Aorta (tissue), 5 donors: ENCODE measurements around the gene COX6B2. TPM values are rescaled to one million over a fixed set of nuclear protein-coding genes. Genes with fewer than 3 reads are reported as not detected.

Source experiments
- ATAC-seq: fragments of 200-7000 bp; cut with Tn5 transposase; one replicate; pipeline ENCODE4 v1.9.1; 2022; ENCODE audit warnings: moderate library complexity; ENCODE audit not compliant: low FRiP score
- DNase-seq, 2 donors: peaks; one replicate each; pipeline ENCODE4 v3.0.0-alpha.2; 2020
- H3K27ac ChIP-seq, 2 donors: one replicate each; pipeline ENCODE4 v1.5.1; 2013; ENCODE audit warnings: low read length in 2 of 2, mild to moderate bottlenecking in 2 of 2, moderate library complexity in 2 of 2, control low read depth in 1 of 2, inconsistent platforms in 1 of 2, low read depth in 1 of 2
- H3K27me3 ChIP-seq, 2 donors: one replicate each; pipeline ENCODE4 v1.6.1; 2013; ENCODE audit warnings: control low read depth in 1 of 2, low read length in 1 of 2, mild to moderate bottlenecking in 1 of 2, moderate library complexity in 1 of 2; ENCODE audit not compliant: insufficient read depth in 2 of 2, control insufficient read depth in 1 of 2
- H3K36me3 ChIP-seq, 2 donors: one replicate each; pipeline ENCODE4 v1.6.1; 2013; ENCODE audit warnings: control low read depth in 1 of 2, low read length in 1 of 2, mild to moderate bottlenecking in 1 of 2; ENCODE audit not compliant: insufficient read depth in 2 of 2, control insufficient read depth in 1 of 2
- H3K4me1 ChIP-seq, 2 donors: one replicate each; pipeline ENCODE4 v1.6.1; 2013; ENCODE audit warnings: low read length in 2 of 2, control low read depth in 1 of 2, mild to moderate bottlenecking in 1 of 2, moderate library complexity in 1 of 2; ENCODE audit not compliant: insufficient read depth in 2 of 2, control insufficient read depth in 1 of 2
- H3K4me3 ChIP-seq, 2 donors: one replicate each; pipeline ENCODE4 v1.5.1; 2013; ENCODE audit warnings: low read length in 2 of 2, control low read depth in 1 of 2, mild to moderate bottlenecking in 1 of 2
- H3K9me3 ChIP-seq: one replicate; pipeline ENCODE4 v1.6.1; 2013; ENCODE audit warnings: mild to moderate bottlenecking, low read length; ENCODE audit not compliant: control insufficient read depth
- WGBS, 2 donors: extraction: QIAGEN DNeasy Blood & Tissue Kit; methylation state at CpG; one replicate each; pipeline ENCODE4 v1.1.7; 2013; 5-methylcytosine and 5-hydroxymethylcytosine counted together
- intact Hi-C, 2 donors: fragments of 100-400 bp; cut with DNase I; formaldehyde crosslinking; loops; one replicate each; pipeline versions ENCODE4 v1.14.2 to v1.15.0; 2022
- polyA plus RNA-seq, 2 donors: library from polyadenylated mRNA; stranded (reverse); fragments of 200-250 nt; gene quantifications; one replicate each; pipeline ENCODE4 v1.2.3, GENCODE V29; 2013
- total RNA-seq, 2 donors: library from RNA; stranded (reverse); fragmentation: NEBNext Ultra II Directional; extraction: Animal tissue kit (Norgen Biotek cat#: 25700); gene quantifications; one replicate each; pipeline ENCODE4 v1.2.1, GENCODE V29; 2021
- donor health status: healthy with polysubstance abuse.
- donor health status: Bipolar disorder and iron deficiency.
- donor health status: DM: no; HTN: no; CAD: no.
- donor health status: DM: no; HTN: no; CAD: no.
- donor health status: DM: yes; HTN: yes; CAD: no.

The COX6B2 gene
- total and polyA plus RNA-seq, 4 donors, result 0.19 to 0.99 TPM; not detected in 2

- Histone ChIP-seq H3K9me3 (no peaks in the 10 kb centered on the region), H3K4me3 (no peak overlapping the region), H3K27ac (no peak overlapping the region), H3K27me3 (no peaks in the 10 kb centered on the region), H3K4me1 (no peaks in the 10 kb centered on the region), H3K36me3 (no peaks in the 10 kb centered on the region)
- no peak for DNase-seq
- ATAC-seq, result no peak
- intact Hi-C loops, result no loop called here
- WGBS, 2 donors, result 26 to 32% methylated on average over 12 to 13 of the region's 13 CpGs
These were observed 798 bp upstream of the COX6B2 start for GRCh38 chr19:55355213-55355821.

GRCh38 chr19:55353803-55354697, 469 bp downstream of the COX6B2 start:
- DNase-seq, result peak; percentile 78 to 90
- Histone ChIP-seq H3K4me3 (no peak overlapping the region), H3K27ac (no peak overlapping the region), H3K36me3 (no peaks in the 10 kb centered on the region), H3K9me3 (no peaks in the 10 kb centered on the region), H3K4me1 (no peaks in the 10 kb centered on the region), H3K27me3 (no peaks in the 10 kb centered on the region)
- 1 to 2% methylated on average over 58 to 72 of the region's 72 CpGs for WGBS, 2 donors
- intact Hi-C loops, result no loop called here
- peak; percentile 84 for ATAC-seq

GRCh38 chr19:55353356-55353802, 1.1 kb downstream of the COX6B2 start:
- H3K27ac ChIP-seq, result no peak overlapping the region
- no peak for DNase-seq
- no peaks in the 10 kb centered on the region for H3K9me3 ChIP-seq
- ATAC-seq, result no peak
- no peaks in the 10 kb centered on the region for H3K27me3 ChIP-seq
- H3K4me1 ChIP-seq, result no peaks in the 10 kb centered on the region
- no peaks in the 10 kb centered on the region for H3K36me3 ChIP-seq
- no peak overlapping the region for H3K4me3 ChIP-seq
- intact Hi-C loops, result no loop called here
- 3 to 5% methylated on average over 24 of the region's 24 CpGs for WGBS, 2 donors

- ATAC-seq, result no peak
- DNase-seq, result no peak
- intact Hi-C loops, result no loop called here
- whole genome bisulfite sequencing, 2 donors, result 55 to 58% methylated on average over 25 of the region's 25 CpGs
- no peaks in the 10 kb centered on the region for H3K9me3 ChIP-seq
- no peaks in the 10 kb centered on the region for H3K36me3 ChIP-seq
- no peak overlapping the region for H3K27ac ChIP-seq
- no peaks in the 10 kb centered on the region for H3K4me1 ChIP-seq
- H3K4me3 ChIP-seq, result no peak overlapping the region
- H3K27me3 ChIP-seq, result no peaks in the 10 kb centered on the region
These were observed 1.9 kb downstream of the COX6B2 start for GRCh38 chr19:55352549-55353145.

GRCh38 chr19:55352040-55352439, 2.5 kb downstream of the COX6B2 start:
- H3K4me3 ChIP-seq, result no peak overlapping the region
- no peak for DNase-seq
- no peaks in the 10 kb centered on the region for H3K27me3 ChIP-seq
- no peaks in the 10 kb centered on the region for H3K9me3 ChIP-seq
- no peaks in the 10 kb centered on the region for H3K36me3 ChIP-seq
- intact Hi-C loops, result no loop called here
- 64 to 70% methylated on average over 6 of the region's 6 CpGs for WGBS, 2 donors
- H3K4me1 ChIP-seq, result no peaks in the 10 kb centered on the region
- ATAC-seq, result no peak
- no peak overlapping the region for H3K27ac ChIP-seq

GRCh38 chr19:55350620-55351315, 3.8 kb downstream of the COX6B2 start:
- H3K4me3 ChIP-seq, result no peak overlapping the region
- no peaks in the 10 kb centered on the region for H3K4me1 ChIP-seq
- WGBS, 2 donors, result 60 to 66% methylated on average over 11 of the region's 11 CpGs
- ATAC-seq (no peak), DNase-seq (no peak)
- no peaks in the 10 kb centered on the region for H3K27me3 ChIP-seq
- H3K36me3 ChIP-seq, result no peaks in the 10 kb centered on the region
- no peaks in the 10 kb centered on the region for H3K9me3 ChIP-seq
- no peak overlapping the region for H3K27ac ChIP-seq
- intact Hi-C loops, result no loop called here

GRCh38 chr19:55348317-55349034, 6.0 kb downstream of the COX6B2 start:
- DNase-seq (no peak), ATAC-seq (no peak)
- 70 to 79% methylated on average over 22 of the region's 22 CpGs for WGBS, 2 donors
- H3K27me3 ChIP-seq, result no peaks in the 10 kb centered on the region
- no peak overlapping the region for H3K27ac ChIP-seq
- H3K36me3 ChIP-seq, result no peaks in the 10 kb centered on the region
- H3K9me3 ChIP-seq, result no peaks in the 10 kb centered on the region
- intact Hi-C loops, result no loop called here
- H3K4me3 ChIP-seq, result no peak overlapping the region
- no peaks in the 10 kb centered on the region for H3K4me1 ChIP-seq

- ATAC-seq, result no peak
- intact Hi-C loops, result no loop called here
- 77 to 86% methylated on average over 10 of the region's 10 CpGs for WGBS, 2 donors
- H3K27me3 ChIP-seq, result no peaks in the 10 kb centered on the region
- DNase-seq, result no peak
- H3K4me3 ChIP-seq, result no peak overlapping the region
- H3K9me3 ChIP-seq, result no peaks in the 10 kb centered on the region
- no peaks in the 10 kb centered on the region for H3K4me1 ChIP-seq
- no peaks in the 10 kb centered on the region for H3K36me3 ChIP-seq
- no peak overlapping the region for H3K27ac ChIP-seq
These were observed 7.0 kb downstream of the COX6B2 start for GRCh38 chr19:55347442-55348009.
